Stimulated activated CD4-positive, alpha-beta T cell treated with anti-CD3 and anti-CD28 coated beads, Interleukin-4, amount 100 ng/mL, for 1 hour (primary cell): Measurements from ENCODE around the gene SARS1.

Experiments used
- DNase-seq: peaks from one replicate; pipeline ENCODE4 v3.0.0-alpha.2; 2020

The SARS1 gene

GRCh38 chr1:109251277-109252166 lies 37.8 kb downstream of the SARS1 start:
- no peak for DNase-seq

DNA sequence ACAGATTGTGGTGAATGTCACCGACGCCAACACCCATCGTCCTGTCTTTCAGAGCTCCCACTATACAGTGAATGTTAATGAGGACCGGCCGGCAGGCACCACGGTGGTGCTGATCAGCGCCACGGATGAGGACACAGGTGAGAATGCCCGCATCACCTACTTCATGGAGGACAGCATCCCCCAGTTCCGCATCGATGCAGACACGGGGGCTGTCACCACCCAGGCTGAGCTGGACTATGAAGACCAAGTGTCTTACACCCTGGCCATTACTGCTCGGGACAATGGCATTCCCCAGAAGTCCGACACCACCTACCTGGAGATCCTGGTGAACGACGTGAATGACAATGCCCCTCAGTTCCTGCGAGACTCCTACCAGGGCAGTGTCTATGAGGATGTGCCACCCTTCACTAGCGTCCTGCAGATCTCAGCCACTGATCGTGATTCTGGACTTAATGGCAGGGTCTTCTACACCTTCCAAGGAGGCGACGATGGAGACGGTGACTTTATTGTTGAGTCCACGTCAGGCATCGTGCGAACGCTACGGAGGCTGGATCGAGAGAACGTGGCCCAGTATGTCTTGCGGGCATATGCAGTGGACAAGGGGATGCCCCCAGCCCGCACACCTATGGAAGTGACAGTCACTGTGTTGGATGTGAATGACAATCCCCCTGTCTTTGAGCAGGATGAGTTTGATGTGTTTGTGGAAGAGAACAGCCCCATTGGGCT lies 38.6 kb downstream of the SARS1 start:
- no peak for DNase-seq

- DNase-seq: no peak
Measured at GRCh38 chr1:109252893-109253802, 39.4 kb downstream of the SARS1 start.

GRCh38 chr1:109253803-109254620 lies 40.3 kb downstream of the SARS1 start:
- DNase-seq: no peak

DNA sequence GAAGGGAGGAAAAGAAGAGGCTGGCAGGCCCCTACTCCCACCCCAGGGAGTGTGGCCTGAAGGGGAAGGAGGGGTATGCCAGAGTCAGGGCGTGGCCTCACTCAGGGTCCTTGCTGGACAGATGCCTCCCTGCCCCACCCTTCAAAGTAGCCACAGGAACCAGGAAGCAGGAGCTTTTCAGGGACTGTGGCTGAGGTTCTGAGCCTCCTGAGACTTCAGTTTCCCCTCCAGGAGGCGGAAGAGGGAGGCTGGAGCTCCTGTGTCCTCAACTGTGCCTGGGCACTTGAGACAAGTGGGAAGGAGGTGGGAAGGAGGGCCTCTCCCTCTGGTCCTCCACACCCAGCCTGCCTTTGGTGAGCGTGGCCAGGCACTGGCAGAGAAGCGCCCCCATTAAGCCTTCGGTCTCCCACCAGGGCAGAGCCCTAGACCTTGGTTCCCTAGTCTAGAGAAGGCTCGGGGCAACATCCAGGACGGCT lies 40.9 kb downstream of the SARS1 start:
- no peak for DNase-seq

GRCh38 chr1:109255097-109255651 lies 41.5 kb downstream of the SARS1 start:
- no peak for DNase-seq

- no peak for DNase-seq
Measured at GRCh38 chr1:109255678-109256077, 42.0 kb downstream of the SARS1 start.

DNA sequence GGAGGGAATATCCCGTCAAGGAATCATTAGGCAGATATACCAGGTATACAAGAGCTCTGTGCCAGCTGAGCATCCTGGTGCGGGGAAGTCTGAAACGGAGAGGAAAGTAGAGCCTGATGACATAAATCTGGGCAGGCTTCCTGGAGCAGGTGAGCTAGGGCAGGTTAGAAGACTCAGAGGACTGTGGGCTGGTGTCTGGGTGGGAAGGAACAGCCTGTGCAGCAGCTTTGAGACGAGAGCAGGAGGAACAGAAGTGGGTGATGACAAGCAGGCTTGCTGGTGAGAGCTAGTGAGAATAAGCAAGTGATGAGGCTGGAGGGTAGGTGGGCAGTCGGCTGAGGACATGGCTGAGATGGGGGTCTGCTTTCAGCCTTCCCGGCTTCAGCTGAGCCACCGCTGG lies 42.4 kb downstream of the SARS1 start:
- no peak for DNase-seq

DNA sequence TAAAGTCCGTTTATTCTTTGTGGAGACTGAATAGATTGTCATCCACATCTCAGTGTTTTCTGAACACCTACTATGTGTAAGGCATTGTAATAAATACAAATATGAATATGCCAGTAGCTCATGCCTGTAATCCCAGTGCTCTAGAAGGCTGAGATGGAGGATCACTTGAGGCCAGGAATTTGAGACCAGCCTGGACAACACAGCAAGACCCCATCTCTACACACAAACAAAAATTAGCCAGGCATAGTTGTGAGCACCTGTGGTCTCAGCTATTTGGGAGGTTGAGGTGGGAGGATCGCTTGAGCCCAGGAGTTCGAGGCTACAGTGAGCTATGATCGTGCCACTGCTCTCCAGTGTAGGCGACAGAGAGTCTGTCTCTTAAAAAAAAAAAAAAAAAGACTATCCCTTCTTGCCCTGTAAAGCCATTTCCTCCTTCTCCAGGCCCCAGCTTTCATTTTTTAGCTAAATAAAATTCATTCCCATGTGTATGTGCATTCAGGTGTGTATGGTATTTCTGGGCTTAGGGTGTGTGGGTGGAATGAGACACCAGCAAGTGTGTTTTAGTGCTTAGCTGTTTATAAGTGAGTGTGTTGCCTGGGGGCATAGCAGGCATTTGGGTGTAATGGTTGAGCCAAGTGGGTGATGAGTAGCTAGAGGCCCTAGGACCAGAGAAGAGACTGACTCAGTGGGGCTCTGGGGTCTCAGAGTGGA lies 43.4 kb downstream of the SARS1 start:
- DNase-seq: no peak

GRCh38 chr1:109257682-109258421 lies 44.1 kb downstream of the SARS1 start:
- no peak for DNase-seq

DNA sequence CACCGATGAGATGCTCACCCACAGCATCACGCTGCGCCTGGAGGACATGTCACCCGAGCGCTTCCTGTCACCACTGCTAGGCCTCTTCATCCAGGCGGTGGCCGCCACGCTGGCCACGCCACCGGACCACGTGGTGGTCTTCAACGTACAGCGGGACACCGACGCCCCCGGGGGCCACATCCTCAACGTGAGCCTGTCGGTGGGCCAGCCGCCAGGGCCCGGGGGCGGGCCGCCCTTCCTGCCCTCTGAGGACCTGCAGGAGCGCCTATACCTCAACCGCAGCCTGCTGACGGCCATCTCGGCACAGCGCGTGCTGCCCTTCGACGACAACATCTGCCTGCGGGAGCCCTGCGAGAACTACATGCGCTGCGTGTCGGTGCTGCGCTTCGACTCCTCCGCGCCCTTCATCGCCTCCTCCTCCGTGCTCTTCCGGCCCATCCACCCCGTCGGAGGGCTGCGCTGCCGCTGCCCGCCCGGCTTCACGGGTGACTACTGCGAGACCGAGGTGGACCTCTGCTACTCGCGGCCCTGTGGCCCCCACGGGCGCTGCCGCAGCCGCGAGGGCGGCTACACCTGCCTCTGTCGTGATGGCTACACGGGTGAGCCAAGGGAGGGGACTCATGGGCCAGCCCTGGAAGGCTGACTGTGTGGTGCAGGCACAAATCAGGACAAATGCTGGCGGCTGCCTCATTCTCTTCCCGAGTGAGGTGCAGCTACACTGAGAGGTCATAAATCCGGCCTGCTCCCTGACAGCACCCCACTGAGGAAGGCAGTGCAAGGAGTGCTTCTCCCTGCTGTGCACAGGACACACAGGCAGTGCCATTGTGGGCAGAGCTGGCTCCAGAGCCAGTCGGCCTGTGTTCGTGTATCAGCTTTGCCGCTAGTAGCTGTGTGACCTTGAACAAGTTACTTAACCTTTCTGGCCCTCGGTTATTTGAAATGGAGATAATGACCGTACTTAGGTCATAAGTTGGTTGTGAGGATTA lies 45.1 kb downstream of the SARS1 start:
- DNase-seq: no peak

- DNase-seq: no peak
Measured at GRCh38 chr1:109259674-109260557, 46.2 kb downstream of the SARS1 start.

DNA sequence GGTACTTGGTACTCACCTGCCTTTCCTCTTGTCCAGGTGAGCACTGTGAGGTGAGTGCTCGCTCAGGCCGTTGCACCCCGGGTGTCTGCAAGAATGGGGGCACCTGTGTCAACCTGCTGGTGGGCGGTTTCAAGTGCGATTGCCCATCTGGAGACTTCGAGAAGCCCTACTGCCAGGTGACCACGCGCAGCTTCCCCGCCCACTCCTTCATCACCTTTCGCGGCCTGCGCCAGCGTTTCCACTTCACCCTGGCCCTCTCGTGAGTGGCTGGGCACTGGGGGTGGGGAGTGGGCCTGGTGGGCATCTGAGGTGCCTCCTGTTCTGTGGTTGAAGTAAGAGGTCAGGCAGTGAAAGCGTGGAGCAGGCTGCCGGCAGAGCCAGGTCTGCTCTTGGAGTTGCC lies 47.3 kb downstream of the SARS1 start:
- no peak for DNase-seq

- no peak for DNase-seq
Measured at GRCh38 chr1:109261578-109261977, 47.9 kb downstream of the SARS1 start.

DNA sequence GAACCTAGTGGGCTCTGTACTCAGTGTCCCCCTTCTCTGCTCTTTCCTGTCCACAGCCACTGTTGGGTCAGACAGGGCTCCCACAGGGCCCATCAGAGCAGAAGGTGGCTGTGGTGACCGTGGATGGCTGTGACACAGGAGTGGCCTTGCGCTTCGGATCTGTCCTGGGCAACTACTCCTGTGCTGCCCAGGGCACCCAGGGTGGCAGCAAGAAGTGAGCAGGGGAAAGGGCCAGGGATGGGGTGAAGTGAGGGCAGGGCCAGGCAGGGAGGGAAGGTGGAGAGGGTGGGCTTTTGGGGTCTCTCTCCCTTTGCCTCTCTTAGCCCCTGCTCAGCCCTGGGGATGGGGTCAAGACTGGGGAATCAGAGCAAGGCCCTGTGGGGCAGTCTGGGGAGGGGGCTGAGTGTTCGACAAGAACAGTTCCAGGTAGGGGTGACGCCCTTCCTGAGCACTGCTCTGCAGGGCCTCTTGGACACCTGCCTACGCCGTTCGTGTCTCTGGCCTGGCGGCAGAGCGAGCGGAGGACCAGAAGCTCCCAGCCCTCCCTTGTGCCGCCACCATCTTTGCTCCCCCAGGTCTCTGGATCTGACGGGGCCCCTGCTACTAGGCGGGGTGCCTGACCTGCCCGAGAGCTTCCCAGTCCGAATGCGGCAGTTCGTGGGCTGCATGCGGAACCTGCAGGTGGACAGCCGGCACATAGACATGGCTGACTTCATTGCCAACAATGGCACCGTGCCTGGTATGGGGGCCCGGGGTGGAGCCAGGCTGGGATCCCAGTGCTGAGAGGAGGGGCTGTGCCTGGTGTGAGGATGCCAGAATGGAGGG lies 48.7 kb downstream of the SARS1 start:
- DNase-seq: no peak

DNA sequence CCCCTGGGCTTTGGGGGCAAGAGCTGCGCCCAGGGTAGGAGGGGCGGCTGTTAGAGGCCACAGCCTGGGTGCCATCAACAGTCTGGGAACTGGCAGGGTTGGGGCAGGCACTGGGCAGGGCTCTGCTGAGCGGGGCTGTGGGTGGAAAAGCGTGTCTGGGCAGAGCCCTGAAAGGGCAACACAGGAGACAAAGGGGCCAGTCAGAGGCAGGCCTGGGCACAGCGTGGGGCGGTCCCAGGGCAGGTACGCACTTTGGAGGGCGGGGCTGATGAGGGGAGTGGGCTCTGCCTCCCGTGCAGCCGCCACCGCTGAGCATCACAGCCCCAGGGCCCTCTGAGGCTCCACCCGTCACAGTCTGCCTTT lies 49.5 kb downstream of the SARS1 start:
- DNase-seq: no peak
